Karpas-422 (cell line): ENCODE measurements around the gene SCYGR4. TPM values are rescaled to one million over a fixed set of nuclear protein-coding genes. Genes with fewer than 3 reads are reported as not detected.
"Not testable (repeated sequence)": the region's sequence is repeated elsewhere in the genome, so short reads cannot be mapped to it uniquely, and the experiment has no call there.

Source experiments
- DNase-seq: peaks from one replicate; pipeline ENCODE4 v3.0.0-alpha.2; 2015
- H2AFZ ChIP-seq: fragments of 200-600 bp; sonication (generic); 2 replicates; pipeline ENCODE4 v1.6.1; 2014; ENCODE audit warnings: antibody characterized with exemption, low read length, mixed read lengths
- H3K27ac ChIP-seq: fragments of 200-600 bp; sonication (generic); 2 replicates; pipeline ENCODE4 v1.5.1; 2014; ENCODE audit warnings: mild to moderate bottlenecking, low read length, moderate library complexity
- H3K27me3 ChIP-seq: fragments of 200-600 bp; sonication (generic); 2 replicates; pipeline ENCODE4 v1.6.1; 2014; ENCODE audit warnings: low read length, mixed read lengths
- H3K36me3 ChIP-seq: fragments of 200-600 bp; sonication (generic); 2 replicates; pipeline ENCODE4 v1.6.1; 2014; ENCODE audit warnings: low read length, mixed read lengths; ENCODE audit not compliant: insufficient read depth
- H3K4me1 ChIP-seq: fragments of 200-600 bp; sonication (generic); 2 replicates; pipeline ENCODE4 v1.6.1; 2014; ENCODE audit warnings: mild to moderate bottlenecking, low read length, mixed read lengths
- H3K4me2 ChIP-seq: fragments of 200-600 bp; sonication (generic); 2 replicates; pipeline ENCODE4 v1.6.1; 2014; ENCODE audit warnings: low read length, low read depth, mild to moderate bottlenecking; ENCODE audit not compliant: poor library complexity, severe bottlenecking
- H3K4me3 ChIP-seq: fragments of 200-600 bp; sonication (generic); 2 replicates; pipeline ENCODE4 v1.5.1; 2014; ENCODE audit warnings: mild to moderate bottlenecking, antibody characterized with exemption, low read length, mixed read lengths
- H3K79me2 ChIP-seq: fragments of 200-600 bp; sonication (generic); 2 replicates; pipeline ENCODE4 v1.6.1; 2014; ENCODE audit warnings: mild to moderate bottlenecking, low read length, mixed read lengths
- H3K9ac ChIP-seq: fragments of 200-600 bp; sonication (generic); 2 replicates; pipeline ENCODE4 v1.6.0; 2014; ENCODE audit warnings: low read length
- H3K9me2 ChIP-seq: fragments of 200-600 bp; sonication (generic), shearing (Covaris generic); replicated peaks from 2 replicates; pipeline ENCODE4 v1.6.0; 2014; ENCODE audit warnings: mild to moderate bottlenecking, low read length, moderate library complexity; ENCODE audit not compliant: insufficient read depth
- H3K9me3 ChIP-seq: fragments of 300-700, 200-600 bp; sonication (generic); 2 replicates; pipeline ENCODE4 v1.6.1; 2014; ENCODE audit warnings: low read length, mixed read lengths
- H4K20me1 ChIP-seq: fragments of 200-600 bp; sonication (generic); 2 replicates; pipeline ENCODE4 v1.6.1; 2014; ENCODE audit warnings: mild to moderate bottlenecking, antibody characterized with exemption, low read length, low read depth; ENCODE audit not compliant: insufficient read depth
- total RNA-seq: library from RNA; depleted of rRNA; stranded (reverse); fragments of >200 nt; shearing (Covaris generic); gene quantifications from 2 replicates; pipeline ENCODE4 v1.2.3, GENCODE V29; 2014; ENCODE audit warnings: low replicate concordance

Gene SCYGR4
- total RNA-seq, 1 experiment from 2014 or later: not detected

DNA sequence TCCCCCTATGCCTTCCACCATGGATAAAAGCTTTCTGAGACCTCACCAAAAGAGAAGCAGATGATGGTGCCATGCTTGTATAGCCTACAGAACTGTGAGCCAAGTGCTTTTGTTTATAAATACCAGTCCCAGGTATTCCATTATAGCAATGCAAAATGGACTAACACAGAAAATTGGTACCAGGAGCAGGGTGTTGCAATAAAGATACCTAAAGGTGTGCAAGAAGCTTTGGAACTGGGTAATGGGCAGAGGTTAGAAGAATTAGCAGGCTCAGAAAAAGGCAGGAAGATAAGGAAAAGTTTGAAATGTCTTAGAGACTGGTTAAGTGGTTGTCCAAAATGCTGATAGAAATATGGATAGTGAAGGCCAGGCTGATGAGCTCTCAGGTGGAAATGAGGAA, 34.9 kb upstream of the SCYGR4 start:
- Histone ChIP-seq H3K27me3 (no peaks in the 10 kb centered on the region), H3K4me1 (no peaks in the 10 kb centered on the region), H3K79me2 (no peaks in the 10 kb centered on the region), H3K9ac (no peak overlapping the region), H3K4me2 (no peak overlapping the region), H3K4me3 (no peak overlapping the region), H3K9me3 (0 out of 2 replicates have a peak, but pooled peaks cover 2% of the 10 kb centered on the region), H2AFZ (no peak overlapping the region), H3K36me3 (peaks cover 12% of the 10 kb centered on the region; the same call in 1 of the 2 replicates), H3K27ac (no peak overlapping the region), H3K9me2 (no peaks in the 10 kb centered on the region), H4K20me1 (no peaks in the 10 kb centered on the region)
- DNase-seq: no peak

- H3K9ac ChIP-seq: no peak overlapping the region
- no peaks in the 10 kb centered on the region for H4K20me1 ChIP-seq
These were observed 24.5 kb upstream of the SCYGR4 start for GRCh38 chr2:227592694-227593387.

GRCh38 chr2:227595797-227596196, 21.5 kb upstream of the SCYGR4 start:
- Histone ChIP-seq H3K27me3 (no peaks in the 10 kb centered on the region; the same call in 1 of the 2 replicates), H2AFZ (no peak overlapping the region), H3K4me2 (no peak overlapping the region), H3K9ac (no peak overlapping the region), H3K36me3 (no peaks in the 10 kb centered on the region), H4K20me1 (no peaks in the 10 kb centered on the region), H3K4me3 (no peak overlapping the region), H3K4me1 (no peaks in the 10 kb centered on the region), H3K79me2 (no peaks in the 10 kb centered on the region), H3K9me3 (no peaks in the 10 kb centered on the region), H3K9me2 (no peaks in the 10 kb centered on the region), H3K27ac (no peak overlapping the region)
- DNase-seq: no peak

More at GRCh38 chr2:227592694-227593387, 24.5 kb upstream of the SCYGR4 start:
- no peaks in the 10 kb centered on the region for H3K4me1 ChIP-seq
- H3K4me3 ChIP-seq: no peak overlapping the region
- no peak overlapping the region for H3K4me2 ChIP-seq
- H3K27me3 ChIP-seq: no peaks in the 10 kb centered on the region; the same call in 1 of the 2 replicates
- no peak overlapping the region for H3K27ac ChIP-seq
- H2AFZ ChIP-seq: no peak overlapping the region
- H3K9me3 ChIP-seq: no peaks in the 10 kb centered on the region
- no peaks in the 10 kb centered on the region for H3K36me3 ChIP-seq
- no peaks in the 10 kb centered on the region for H3K79me2 ChIP-seq
- no peaks in the 10 kb centered on the region for H3K9me2 ChIP-seq
- DNase-seq: no peak

GRCh38 chr2:227597036-227597435, 20.3 kb upstream of the SCYGR4 start:
- H2AFZ ChIP-seq: no peak overlapping the region
- H3K27me3 ChIP-seq: no peaks in the 10 kb centered on the region; the same call in 1 of the 2 replicates
- no peak overlapping the region for H3K4me2 ChIP-seq
- H3K4me3 ChIP-seq: no peak overlapping the region
- no peak overlapping the region for H3K27ac ChIP-seq
- H3K36me3 ChIP-seq: no peaks in the 10 kb centered on the region
- no peaks in the 10 kb centered on the region for H3K9me2 ChIP-seq
- H4K20me1 ChIP-seq: no peaks in the 10 kb centered on the region
- DNase-seq: no peak
- no peaks in the 10 kb centered on the region for H3K4me1 ChIP-seq
- H3K79me2 ChIP-seq: no peaks in the 10 kb centered on the region
- no peaks in the 10 kb centered on the region for H3K9me3 ChIP-seq
- no peak overlapping the region for H3K9ac ChIP-seq

DNA sequence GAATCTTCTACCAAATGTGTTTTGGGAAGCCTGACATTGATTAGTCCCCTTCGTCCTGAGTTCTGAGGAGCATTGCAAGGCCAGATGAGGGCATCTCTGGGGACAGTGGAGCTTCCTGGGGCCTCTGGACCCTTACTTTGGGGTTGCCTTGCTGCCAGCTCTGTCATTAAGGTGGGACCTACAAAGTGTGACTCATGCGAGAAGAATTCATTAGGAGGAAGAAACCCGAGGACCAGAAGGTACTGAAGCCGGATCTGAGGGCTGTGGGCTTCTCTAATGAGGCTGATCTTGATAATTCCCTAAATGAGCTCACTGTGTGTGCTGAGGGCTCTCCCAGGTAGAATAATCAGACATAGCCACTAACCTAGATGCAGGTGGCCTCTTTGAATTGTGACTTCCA, 19.3 kb upstream of the SCYGR4 start:
- no peaks in the 10 kb centered on the region for H4K20me1 ChIP-seq
- no peaks in the 10 kb centered on the region for H3K36me3 ChIP-seq
- no peak overlapping the region for H3K9ac ChIP-seq
- H3K79me2 ChIP-seq: no peaks in the 10 kb centered on the region
- no peak for DNase-seq
- no peaks in the 10 kb centered on the region for H3K9me3 ChIP-seq
- H3K4me3 ChIP-seq: no peak overlapping the region
- no peaks in the 10 kb centered on the region for H3K27me3 ChIP-seq
- H3K9me2 ChIP-seq: no peaks in the 10 kb centered on the region
- H3K27ac ChIP-seq: no peak overlapping the region
- H2AFZ ChIP-seq: no peak overlapping the region
- H3K4me1 ChIP-seq: no peaks in the 10 kb centered on the region
- no peak overlapping the region for H3K4me2 ChIP-seq

DNA sequence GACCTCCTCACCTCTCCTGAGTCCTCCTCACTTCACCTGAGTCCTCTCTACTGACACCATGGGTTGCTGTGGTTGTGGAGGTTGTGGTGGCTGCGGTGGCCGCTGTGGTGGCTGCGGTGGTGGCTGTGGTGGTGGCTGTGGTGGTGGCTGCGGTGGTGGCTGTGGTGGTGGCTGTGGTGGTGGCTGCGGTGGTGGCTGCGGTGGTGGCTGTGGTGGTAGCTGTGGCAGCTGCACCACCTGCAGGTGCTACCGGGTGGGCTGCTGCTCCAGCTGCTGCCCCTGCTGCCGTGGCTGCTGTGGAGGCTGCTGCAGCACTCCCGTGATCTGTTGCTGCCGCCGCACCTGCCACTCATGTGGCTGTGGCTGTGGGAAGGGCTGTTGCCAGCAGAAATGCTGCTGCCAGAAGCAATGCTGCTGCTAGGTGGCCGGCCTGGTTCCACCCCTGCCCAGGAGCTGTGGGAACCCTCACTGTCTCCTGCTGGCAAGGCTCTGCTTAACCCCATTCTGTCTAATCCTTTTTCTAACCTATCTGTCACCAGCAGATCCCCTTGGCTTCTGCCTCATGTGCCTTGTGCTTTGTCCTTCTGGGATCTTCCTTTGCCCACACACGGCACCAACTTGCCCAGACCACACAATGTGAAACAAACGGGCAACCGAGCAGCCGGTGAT, 18.3 kb upstream of the SCYGR4 start, which contains the start of gene SCYGR2:
TSS of gene SCYGR2 (plus strand) at position 59 of the 669 bp plus-strand sequence. CDS start at position 59, 0 bp downstream.
- H3K9ac ChIP-seq, H4K20me1 ChIP-seq, H2AFZ ChIP-seq, H3K4me1 ChIP-seq, H3K4me2 ChIP-seq, H3K79me2 ChIP-seq, DNase-seq, H3K36me3 ChIP-seq, H3K27me3 ChIP-seq, H3K9me3 ChIP-seq, H3K27ac ChIP-seq, H3K9me2 ChIP-seq, H3K4me3 ChIP-seq: not testable (repeated sequence)

- no peaks in the 10 kb centered on the region for H3K27me3 ChIP-seq
- H3K36me3 ChIP-seq: no peaks in the 10 kb centered on the region
- no peaks in the 10 kb centered on the region for H3K9me2 ChIP-seq
- no peaks in the 10 kb centered on the region for H4K20me1 ChIP-seq
- no peak overlapping the region for H2AFZ ChIP-seq
- no peak for DNase-seq
- H3K4me2 ChIP-seq: no peak overlapping the region
- H3K27ac ChIP-seq: no peak overlapping the region
- no peaks in the 10 kb centered on the region for H3K9me3 ChIP-seq
- no peaks in the 10 kb centered on the region for H3K4me1 ChIP-seq
- no peak overlapping the region for H3K9ac ChIP-seq
- no peak overlapping the region for H3K4me3 ChIP-seq
- H3K79me2 ChIP-seq: no peaks in the 10 kb centered on the region
These were observed 14.9 kb upstream of the SCYGR4 start for GRCh38 chr2:227602358-227602757.

DNA sequence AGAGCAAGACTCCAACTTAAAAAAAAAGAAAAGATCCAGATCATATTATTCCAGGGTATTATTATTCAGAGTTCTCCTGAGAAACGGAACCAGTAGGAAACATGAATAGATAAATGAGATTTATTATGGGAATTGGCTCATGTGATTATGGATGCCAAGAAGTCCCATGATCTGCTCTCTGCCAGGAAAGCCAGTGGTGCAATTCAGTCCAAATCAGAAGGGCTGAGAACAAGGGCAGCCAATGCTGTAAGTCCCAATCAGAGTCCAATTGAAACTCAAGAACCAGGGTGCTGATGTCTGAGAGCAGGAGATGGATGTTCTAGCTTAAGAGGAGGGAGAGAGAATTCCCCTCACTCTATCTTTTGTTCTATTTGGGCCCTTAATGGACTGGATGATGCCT, 10.8 kb upstream of the SCYGR4 start:
- Histone ChIP-seq H3K27ac (no peak overlapping the region), H3K9ac (no peak overlapping the region), H3K27me3 (no peaks in the 10 kb centered on the region), H4K20me1 (no peaks in the 10 kb centered on the region), H3K79me2 (no peaks in the 10 kb centered on the region), H3K9me2 (no peaks in the 10 kb centered on the region), H3K36me3 (no peaks in the 10 kb centered on the region), H3K9me3 (no peaks in the 10 kb centered on the region), H3K4me2 (no peak overlapping the region), H3K4me1 (no peaks in the 10 kb centered on the region), H2AFZ (no peak overlapping the region), H3K4me3 (no peak overlapping the region)
- no peak for DNase-seq
